ENCODE measurements around the gene B4GALNT2. TPM values are rescaled to one million over a fixed set of nuclear protein-coding genes. Genes with fewer than 3 reads are reported as not detected.

Gene B4GALNT2
- total and polyA plus RNA-seq, 2 of the 8 experiments (the other 6 are each of a cell fraction or from before 2014, with no cell fraction given) = not detected

- H4K8ac ChIP-seq (ENCODE audit: extremely low read depth, insufficient read depth, low read length) = no peak overlapping the region
- DNase-seq (ENCODE audit: low read depth in 1 of 2, low spot score in 2 of 2) (no peak), FAIRE-seq (no peak)
- no peaks in the 10 kb centered on the region for H3K79me2 ChIP-seq (ENCODE audit: control insufficient read depth in 1 of 2, insufficient read depth in 2 of 2, low read length in 2 of 2)
- no peak overlapping the region for H2AFZ ChIP-seq (ENCODE audit: low read length)
- no peaks in the 10 kb centered on the region for H3K4me1 ChIP-seq (replicated peaks in 1 of 4; ENCODE audit: control insufficient read depth in 3 of 4, insufficient read depth in 4 of 4, low read length in 3 of 4)
- no peak overlapping the region for H2BK20ac ChIP-seq (ENCODE audit: low read length)
- H4K20me1 ChIP-seq (replicated peaks in 1 of 2; ENCODE audit: control insufficient read depth in 1 of 2, insufficient read depth in 2 of 2, low read length in 2 of 2) = no peaks in the 10 kb centered on the region
- ChIA-PET CTCF (ENCODE audit: partially characterized antibody) (interaction anchor here (0.7 to 4.6 kb wide), 16 partner anchors 9 to 109 kb away, joined by 3 to 35 read pairs (median 6); no protein-coding TSS in a partner anchor), POLR2A (ENCODE audit: partially characterized antibody) (interaction anchor here (0.6 to 1.8 kb wide), 2 partner anchors 19 to 236 kb away, joined by 3 to 5 read pairs; partner anchors contain the start of gene SNF8)
- H3K27me3 ChIP-seq (replicated peaks in 1 of 4; ENCODE audit: control insufficient read depth in 3 of 4, extremely low read depth in 1 of 4, insufficient read depth in 3 of 4, low read length in 3 of 4) = no peaks in the 10 kb centered on the region
- H4K5ac ChIP-seq (ENCODE audit: insufficient read length, low read depth, low read length) = no peak overlapping the region
- no peak overlapping the region for H2BK120ac ChIP-seq (replicated peaks; ENCODE audit: low read depth, low read length)
- H2BK5ac ChIP-seq (ENCODE audit: low read depth, low read length) = no peak overlapping the region
- no peak overlapping the region for H3K56ac ChIP-seq (replicated peaks; ENCODE audit: insufficient read length, low read depth, low read length)
- no peak overlapping the region for H3K23ac ChIP-seq (ENCODE audit: insufficient read length)
- no peak overlapping the region for H3K4ac ChIP-seq (replicated peaks; ENCODE audit: insufficient read length, low read depth, low read length)
- no peaks in the 10 kb centered on the region for H3K23me2 ChIP-seq (ENCODE audit: low read depth, low read length)
- no peak overlapping the region for H3K4me2 ChIP-seq (ENCODE audit: insufficient read depth in 1 of 2, low read depth in 2 of 2, low read length in 2 of 2)
- peaks cover 7 to 14% of the 10 kb centered on the region in 2 experiments for H3K9me3 ChIP-seq (ENCODE audit: insufficient read depth in 2 of 2, low read depth in 1 of 2, low read length in 1 of 2)
- WGBS, 2 experiments (ENCODE audit: extremely low coverage in 1 of 2, insufficient coverage in 1 of 2, insufficient read length in 1 of 2, insufficient replicate concordance in 2 of 2, low coverage in 1 of 2, low lambda C conversion rate in 2 of 2, missing lambda C conversion rate in 1 of 2) = 85% methylated on average over 6 of the region's 6 CpGs; no CpG with 5 or more reads in 1 of the 2 experiments
- no peak overlapping the region for H2BK15ac ChIP-seq (ENCODE audit: low read length)
- no peak overlapping the region for H3K4me3 ChIP-seq (ENCODE audit: extremely low read depth in 1 of 4, insufficient read depth in 2 of 4, low read depth in 3 of 4, low read length in 4 of 4)
- H3K36me3 ChIP-seq (ENCODE audit: control insufficient read depth in 2 of 4, insufficient read depth in 4 of 4, low read length in 3 of 4) = no peaks in the 10 kb centered on the region
- no peak overlapping the region for H3K14ac ChIP-seq (ENCODE audit: insufficient read length)
- H4K91ac ChIP-seq (replicated peaks; ENCODE audit: insufficient read length, low read length) = no peak overlapping the region
- H3K79me1 ChIP-seq (ENCODE audit: low read depth, low read length) = no peaks in the 10 kb centered on the region
- no peak overlapping the region for H2BK12ac ChIP-seq (ENCODE audit: low read depth, low read length)
- H3K9ac ChIP-seq (replicated peaks in 1 of 4; ENCODE audit: extremely low read depth in 1 of 4, low read depth in 3 of 4, low read length in 3 of 4) = no peak overlapping the region
- TF ChIP-seq SP4 (IDR thresholded peaks at IDR 0.05; ENCODE audit: low read length) (no peak), HDAC6 (IDR thresholded peaks at IDR 0.05; ENCODE audit: low read depth, low read length) (no peak), CTCF (IDR thresholded peaks at IDR 0.05; ENCODE audit: control extremely low read depth in 1 of 3, insufficient read depth in 1 of 3, low read depth in 1 of 3, low read length in 3 of 3) (no peak), TBP (IDR thresholded peaks at IDR 0.05; ENCODE audit: low read depth, low read length) (no peak), EP300 (IDR thresholded peaks at IDR 0.05; ENCODE audit: borderline replicate concordance in 1 of 2, low read depth in 2 of 2, low read length in 2 of 2) (no peak)
- no peak overlapping the region for H3K27ac ChIP-seq (ENCODE audit: low read depth, low read length)
- no peak overlapping the region for H3K18ac ChIP-seq (ENCODE audit: extremely low read depth, low read length)
- H2AK5ac ChIP-seq (ENCODE audit: low read depth, low read length) = no peak overlapping the region
These were observed 48.5 kb downstream of the B4GALNT2 start for GRCh38 chr17:49180998-49181635.
